ENCODE data around the gene FBXO31.

GRCh38 chr16:87410530-87410929 is 27.0 kb upstream of the FBXO31 start:
- TF ChIP-seq, protein P1, sequence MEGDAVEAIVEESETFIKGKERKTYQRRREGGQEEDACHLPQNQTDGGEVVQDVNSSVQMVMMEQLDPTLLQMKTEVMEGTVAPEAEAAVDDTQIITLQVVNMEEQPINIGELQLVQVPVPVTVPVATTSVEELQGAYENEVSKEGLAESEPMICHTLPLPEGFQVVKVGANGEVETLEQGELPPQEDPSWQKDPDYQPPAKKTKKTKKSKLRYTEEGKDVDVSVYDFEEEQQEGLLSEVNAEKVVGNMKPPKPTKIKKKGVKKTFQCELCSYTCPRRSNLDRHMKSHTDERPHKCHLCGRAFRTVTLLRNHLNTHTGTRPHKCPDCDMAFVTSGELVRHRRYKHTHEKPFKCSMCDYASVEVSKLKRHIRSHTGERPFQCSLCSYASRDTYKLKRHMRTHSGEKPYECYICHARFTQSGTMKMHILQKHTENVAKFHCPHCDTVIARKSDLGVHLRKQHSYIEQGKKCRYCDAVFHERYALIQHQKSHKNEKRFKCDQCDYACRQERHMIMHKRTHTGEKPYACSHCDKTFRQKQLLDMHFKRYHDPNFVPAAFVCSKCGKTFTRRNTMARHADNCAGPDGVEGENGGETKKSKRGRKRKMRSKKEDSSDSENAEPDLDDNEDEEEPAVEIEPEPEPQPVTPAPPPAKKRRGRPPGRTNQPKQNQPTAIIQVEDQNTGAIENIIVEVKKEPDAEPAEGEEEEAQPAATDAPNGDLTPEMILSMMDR (IDR thresholded peaks at IDR 0.05) = no peak
- TF ChIP-seq POLR2AphosphoS5 (IDR thresholded peaks at IDR 0.05) = no peak
